Heart right ventricle (tissue), 16 donors: ENCODE measurements around the gene SNX20. TPM values are rescaled to one million over a fixed set of nuclear protein-coding genes. Genes with fewer than 3 reads are reported as not detected.

Source experiments
- ATAC-seq, 8 donors: fragments of 200-7000 bp; cut with Tn5 transposase; one replicate each; pipeline ENCODE4 v1.9.1; 2020; ENCODE audit warnings: mild to moderate bottlenecking in 8 of 8, moderate library complexity in 8 of 8, moderate number of reproducible peaks in 1 of 8
- DNase-seq, 2 donors: peaks; one replicate each; pipeline ENCODE4 v3.0.0-alpha.2; 2020
- H3K27ac ChIP-seq, 10 donors: fragments of 200-600 bp; sonication (generic) in 2 of 10; one replicate each; pipeline versions ENCODE4 v1.5.0 to v1.8.0; 2020 to 2022; ENCODE audit warnings: mild to moderate bottlenecking in 3 of 10
- H3K27me3 ChIP-seq, 7 donors: fragments of 200-600 bp; one replicate each; pipeline ENCODE4 v1.8.0; 2021 to 2022; ENCODE audit warnings: mild to moderate bottlenecking in 2 of 7
- H3K36me3 ChIP-seq, 9 donors: fragments of 200-600 bp; sonication (generic) in 1 of 9; one replicate each; pipeline versions ENCODE4 v1.5.0 to v1.8.0; 2020 to 2022; ENCODE audit warnings: mild to moderate bottlenecking in 2 of 9
- H3K4me1 ChIP-seq, 9 donors: fragments of 200-600 bp; sonication (generic) in 1 of 9; one replicate each; pipeline versions ENCODE4 v1.5.0 to v1.8.0; 2020 to 2022; ENCODE audit warnings: mild to moderate bottlenecking in 4 of 9
- H3K4me3 ChIP-seq, 10 donors: fragments of 200-600 bp; sonication (generic) in 2 of 10; one replicate each; pipeline versions ENCODE4 v1.5.0 to v1.8.0; 2020 to 2022; ENCODE audit warnings: mild to moderate bottlenecking in 7 of 10, moderate library complexity in 2 of 10
- H3K9me3 ChIP-seq, 11 donors: fragments of 200-600 bp in 10 of 11; sonication (generic) in 2 of 11; one replicate each; pipeline versions ENCODE4 v1.5.0 to v1.8.0; 2013 to 2022; ENCODE audit warnings: mild to moderate bottlenecking in 2 of 11, control low read depth in 1 of 11, moderate library complexity in 1 of 11
- WGBS, 2 donors: extraction: QIAGEN DNeasy Blood & Tissue Kit; methylation state at CpG; one replicate each; pipeline ENCODE4 v1.1.7; 2013; ENCODE audit warnings: inconsistent platforms in 1 of 2; 5-methylcytosine and 5-hydroxymethylcytosine counted together
- intact Hi-C, 10 donors: fragments of 100-400 bp; cut with DNase I; formaldehyde crosslinking; loops; one replicate each; pipeline versions ENCODE4 v1.11.1 to v1.14.2; 2022
- polyA plus RNA-seq, 2 donors: library from polyadenylated mRNA; stranded (reverse); fragments of 200-250 nt; gene quantifications; one replicate each; pipeline ENCODE4 v1.2.3, GENCODE V29; 2013
- total RNA-seq, 10 donors: library from RNA; stranded (reverse); fragmentation: NEBNext Ultra II Directional in 3 of 10; extraction: Animal tissue kit (Norgen Biotek cat#: 25700) in 3 of 10; gene quantifications; one replicate each; pipeline versions ENCODE4 v1.2.1 to v1.2.4, GENCODE V29; 2021 to 2023
- TF ChIP-seq, protein P1 (sequence below), 9 donors: fragments of 200-600 bp; sonication (generic) in 2 of 9; IDR thresholded peaks; one replicate each; pipeline versions ENCODE4 v1.5.0 to v1.8.0; 2021 to 2022; ENCODE audit warnings: antibody characterized with exemption in 9 of 9, mild to moderate bottlenecking in 5 of 9, moderate library complexity in 1 of 9
- donor health status: Arrhythmogenic right ventricular cardiomyopathy.
- donor health status: ischemic (EF 13 %, LVEDD 7.1; RV severe dilation, severe dysfunction).
- donor health status: healthy with polysubstance abuse.
- donor health status: DM: no; HTN: yes; CAD: no.
- donor health status: DM: no; HTN: no; CAD: no.
- donor health status: ischemic (EF 25% LVEDD 6.9; RV normal size, moderate dysfunction).
- donor health status: ischemic (EF 25% LVEDD 5.7; RV mildly dilated, moderate dysfunction).
- donor health status: healthy.
- donor health status: DM: yes; HTN: yes; CAD: no.
- donor health status: Ischemic cardiomyopathy.
- donor health status: ischemic (EF 35%, LVEDD 5.7; RV mildly dilated, moderate dysfunction).
- donor health status: nonischemic (EF 11% LVEDD 7.7; RV severe dilation, severe dysfunction).
- donor health status: DM: yes; HTN: yes; CAD: no.
- donor health status: PGD.
- donor health status: ischemic (EF 29% LVEDD 5.4; RV normal size, mild dysfunction).
- donor health status: nonischemic (EF 23%, LVEDD 6.1; RV moderate dilation, normal function).

The SNX20 gene
- total and polyA plus RNA-seq, 12 donors, result 0.08 to 7.1 (median 0.63) TPM

DNA sequence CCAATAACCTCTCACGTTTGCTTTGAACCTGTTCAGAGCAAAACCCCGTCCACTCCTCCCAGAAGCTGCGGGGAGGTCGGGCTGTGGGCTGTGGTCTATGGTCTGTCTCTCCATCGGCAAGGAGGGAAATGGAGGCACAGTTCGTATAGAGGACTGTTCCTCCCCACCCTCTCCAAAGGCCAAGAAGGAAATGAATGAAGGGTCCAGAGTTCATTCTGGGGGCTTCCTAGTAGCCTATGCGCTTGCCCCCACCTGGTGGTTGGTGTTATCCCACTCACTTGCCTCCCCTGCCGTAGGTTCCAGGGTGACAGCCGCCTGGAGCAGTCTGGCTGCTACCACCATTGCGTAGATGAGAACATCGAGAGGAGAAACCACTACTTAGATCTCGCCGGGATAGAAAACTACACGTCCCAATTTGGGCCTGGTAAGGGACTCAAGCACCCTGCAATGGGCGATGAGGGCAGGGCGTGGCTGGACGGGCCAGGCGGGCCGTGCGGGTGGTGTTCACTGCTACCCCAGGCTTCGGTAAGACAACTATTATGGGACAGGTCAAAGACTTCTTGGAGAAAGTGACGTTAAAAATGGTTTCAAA is 49.0 kb downstream of the SNX20 start:
- 92 to 95% methylated on average over 22 of the region's 22 CpGs for WGBS, 2 donors
- intact Hi-C loops, result no loop called here

DNA sequence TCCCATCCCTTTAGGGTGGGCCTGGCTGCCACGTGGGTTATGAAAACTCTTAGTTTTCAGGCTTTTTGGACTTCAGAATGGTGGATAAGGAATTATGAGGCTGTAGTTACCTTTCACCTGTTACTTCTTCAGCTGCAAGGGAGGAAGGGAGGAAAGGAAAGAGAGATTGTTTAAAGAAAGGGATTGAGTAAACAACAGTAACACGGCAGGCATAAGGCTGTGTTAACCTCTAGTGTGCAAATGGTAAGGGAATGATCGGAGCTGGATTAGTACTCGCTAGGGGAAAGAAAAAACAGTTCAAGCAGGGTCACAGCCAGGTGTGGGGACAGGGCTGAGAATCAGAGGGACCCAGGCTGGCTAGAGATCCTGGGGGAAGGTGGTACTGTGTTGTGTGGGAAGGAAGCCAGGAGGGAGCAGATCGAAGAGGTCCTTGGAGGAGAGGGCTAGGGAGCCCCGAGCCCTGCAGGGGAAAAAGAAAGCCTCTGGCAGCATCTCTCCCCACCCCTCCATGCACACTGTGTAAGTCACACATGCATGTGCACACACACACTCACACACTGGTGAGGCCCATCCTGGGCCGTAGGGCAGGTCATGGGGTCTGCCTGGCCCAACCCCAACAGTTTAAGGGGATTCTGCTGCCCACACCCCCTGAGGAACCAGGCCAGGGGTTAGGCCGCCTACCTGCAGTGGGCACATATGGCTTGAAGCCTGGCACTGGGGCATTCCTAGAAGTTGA is 49.7 kb downstream of the SNX20 start:
- WGBS, 2 donors, result 75 to 82% methylated on average over 8 of the region's 8 CpGs
- Histone ChIP-seq H3K4me3 (no peak overlapping the region), H3K27ac (no peak overlapping the region), H3K4me1 (peaks cover 0 to 13% (median 10%) of the 10 kb centered on the region in 9 donors), H3K27me3 (no peaks in the 10 kb centered on the region), H3K36me3 (no peaks in the 10 kb centered on the region), H3K9me3 (no peaks in the 10 kb centered on the region)
- no peak for ATAC-seq
- no peak for DNase-seq
- intact Hi-C loops, result no loop called here
- TF ChIP-seq, protein P1, sequence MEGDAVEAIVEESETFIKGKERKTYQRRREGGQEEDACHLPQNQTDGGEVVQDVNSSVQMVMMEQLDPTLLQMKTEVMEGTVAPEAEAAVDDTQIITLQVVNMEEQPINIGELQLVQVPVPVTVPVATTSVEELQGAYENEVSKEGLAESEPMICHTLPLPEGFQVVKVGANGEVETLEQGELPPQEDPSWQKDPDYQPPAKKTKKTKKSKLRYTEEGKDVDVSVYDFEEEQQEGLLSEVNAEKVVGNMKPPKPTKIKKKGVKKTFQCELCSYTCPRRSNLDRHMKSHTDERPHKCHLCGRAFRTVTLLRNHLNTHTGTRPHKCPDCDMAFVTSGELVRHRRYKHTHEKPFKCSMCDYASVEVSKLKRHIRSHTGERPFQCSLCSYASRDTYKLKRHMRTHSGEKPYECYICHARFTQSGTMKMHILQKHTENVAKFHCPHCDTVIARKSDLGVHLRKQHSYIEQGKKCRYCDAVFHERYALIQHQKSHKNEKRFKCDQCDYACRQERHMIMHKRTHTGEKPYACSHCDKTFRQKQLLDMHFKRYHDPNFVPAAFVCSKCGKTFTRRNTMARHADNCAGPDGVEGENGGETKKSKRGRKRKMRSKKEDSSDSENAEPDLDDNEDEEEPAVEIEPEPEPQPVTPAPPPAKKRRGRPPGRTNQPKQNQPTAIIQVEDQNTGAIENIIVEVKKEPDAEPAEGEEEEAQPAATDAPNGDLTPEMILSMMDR (IDR thresholded peaks at IDR 0.05), result no peak

More for the DNA sequence above, 49.0 kb downstream of the SNX20 start:
- Histone ChIP-seq H3K27me3 (no peaks in the 10 kb centered on the region), H3K36me3 (no peaks in the 10 kb centered on the region), H3K9me3 (no peaks in the 10 kb centered on the region), H3K4me1 (peaks cover 0 to 8% (median 6%) of the 10 kb centered on the region in 9 donors), H3K4me3 (no peak overlapping the region), H3K27ac (no peak overlapping the region)
- TF ChIP-seq, protein P1 (IDR thresholded peaks at IDR 0.05), result no peak
- ATAC-seq, result no peak
- DNase-seq, result no peak

DNA sequence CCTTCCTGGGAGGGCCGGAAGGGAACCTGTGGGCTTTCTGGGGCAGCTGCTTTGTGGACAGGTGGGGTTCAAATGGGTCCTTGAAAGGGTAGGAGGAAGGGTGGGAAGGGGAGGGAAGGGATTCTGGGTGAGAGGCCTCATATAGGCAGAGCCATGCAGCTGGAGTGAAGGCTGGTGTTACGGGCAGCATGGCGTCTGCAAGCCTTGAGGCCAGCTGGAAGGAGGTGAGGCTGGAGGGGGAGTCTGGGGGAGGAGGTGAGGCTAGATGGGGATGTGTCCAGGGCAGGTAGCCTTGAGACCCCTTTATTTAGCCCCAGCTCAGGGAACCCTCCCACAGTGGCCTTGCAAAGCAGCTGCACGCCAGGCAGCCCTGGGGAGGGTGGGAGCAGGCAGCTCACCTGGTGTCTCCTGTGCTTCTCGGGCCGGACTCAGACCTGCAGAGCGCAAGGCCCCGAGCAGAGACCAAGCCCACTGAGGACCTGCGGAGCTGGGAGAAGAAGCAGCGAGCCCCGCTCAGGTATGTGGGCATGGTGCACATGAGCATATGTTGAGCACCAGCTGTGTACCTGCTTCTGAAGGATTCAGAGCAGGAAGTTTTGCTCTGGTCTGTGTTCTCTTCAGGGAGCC is 50.6 kb downstream of the SNX20 start:
- H3K27ac ChIP-seq, result no peak overlapping the region
- intact Hi-C loops, result no loop called here
- no peaks in the 10 kb centered on the region for H3K36me3 ChIP-seq
- H3K4me1 ChIP-seq, result peaks cover 0 to 13% (median 10%) of the 10 kb centered on the region in 9 donors
- no peak overlapping the region for H3K4me3 ChIP-seq
- H3K9me3 ChIP-seq, result no peaks in the 10 kb centered on the region
- no peaks in the 10 kb centered on the region for H3K27me3 ChIP-seq
- no peak for ATAC-seq
- WGBS, 2 donors, result 92 to 94% methylated on average over 11 of the region's 11 CpGs
- no peak for DNase-seq
- TF ChIP-seq, protein P1 (IDR thresholded peaks at IDR 0.05), result no peak

DNA sequence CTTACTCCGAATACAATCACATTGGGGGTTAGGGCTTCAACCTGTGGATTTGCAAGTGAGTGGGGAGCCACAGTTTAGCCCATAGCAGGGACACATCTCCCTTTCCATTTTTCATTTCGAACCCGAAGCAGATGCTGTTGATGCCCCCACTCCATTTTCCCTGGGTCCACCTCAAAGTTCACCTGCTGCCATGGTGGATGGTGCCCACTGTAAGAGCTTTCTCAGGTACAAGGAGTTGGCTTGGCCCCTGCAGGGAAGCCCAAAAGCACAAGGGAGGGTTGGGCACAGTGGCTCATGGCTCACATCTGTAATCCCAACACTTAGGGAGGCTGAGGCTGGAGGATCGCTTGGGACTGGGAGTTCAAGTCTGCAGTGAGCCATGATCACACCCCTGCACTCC is 51.8 kb downstream of the SNX20 start:
- TF ChIP-seq, protein P1 (IDR thresholded peaks at IDR 0.05), result no peak
- intact Hi-C loops, result loop anchor here in 1 of 10 donors (10.0 kb wide), 1 partner anchor 255 kb away; no protein-coding TSS in a partner anchor
- Histone ChIP-seq H3K27me3 (no peaks in the 10 kb centered on the region), H3K9me3 (no peaks in the 10 kb centered on the region), H3K27ac (no peak overlapping the region), H3K36me3 (no peaks in the 10 kb centered on the region), H3K4me1 (peaks cover 0 to 13% (median 10%) of the 10 kb centered on the region in 9 donors), H3K4me3 (no peak overlapping the region)
- DNase-seq (no peak), ATAC-seq (no peak)
- 81 to 83% methylated on average over 4 of the region's 4 CpGs for WGBS, 2 donors
